Activated B cell treated with CpG ODN at 0.5 μM for 24 hours (primary cell): Measurements from ENCODE around the gene RAB17. TPM values are rescaled to one million over a fixed set of nuclear protein-coding genes. Genes with fewer than 3 reads are reported as not detected.

Experiments used
- ATAC-seq: fragments of 200-7000 bp; cut with Tn5 transposase; one replicate; pipeline ENCODE4 v1.10.0; 2021; ENCODE audit warnings: low read depth, mild to moderate bottlenecking, moderate library complexity
- CTCF ChIA-PET: fragments of 350-600 bp; sonication (Branson Sonifier 250); formaldehyde crosslinking; loops from one replicate; lab custom pipeline; 2021; ENCODE audit warnings: antibody characterized with exemption; lab: Charles Lee
- POLR2A ChIA-PET: fragments of 350-600 bp; sonication (Branson Sonifier 250); formaldehyde crosslinking; loops from one replicate; lab custom pipeline; 2021; ENCODE audit warnings: antibody characterized with exemption; lab: Charles Lee
- DNase-seq: peaks from one replicate; pipeline ENCODE4 v3.0.0; 2022
- H3K27ac Mint-ChIP-seq: one replicate; pipeline ENCODE4 v1.8.0; 2020; ENCODE audit warnings: mixed read lengths
- H3K27me3 Mint-ChIP-seq: one replicate; pipeline ENCODE4 v1.8.0; 2021; ENCODE audit warnings: mixed read lengths
- H3K36me3 Mint-ChIP-seq: one replicate; pipeline ENCODE4 v1.8.0; 2021; ENCODE audit warnings: low read depth, mixed read lengths
- H3K4me1 Mint-ChIP-seq: one replicate; pipeline ENCODE4 v1.8.0; 2021; ENCODE audit warnings: mixed read lengths
- H3K4me3 Mint-ChIP-seq: one replicate; pipeline ENCODE4 v1.8.0; 2020; ENCODE audit warnings: mild to moderate bottlenecking, mixed read lengths
- H3K9me3 Mint-ChIP-seq: one replicate; pipeline ENCODE4 v1.8.0; 2020; ENCODE audit warnings: mixed read lengths
- intact Hi-C: fragments of 100-400 bp; cut with micrococcal nuclease; formaldehyde crosslinking; loops from one replicate; pipeline ENCODE4 v1.15.1; 2024
- total RNA-seq: library from RNA; stranded (reverse); gene quantifications from 2 replicates; pipeline ENCODE4 v1.2.3, GENCODE V29; 2022
- TF ChIP-seq, protein P1 (sequence below): fragments of 200-600 bp; IDR thresholded peaks from one replicate; pipeline ENCODE4 v1.8.0; 2022; ENCODE audit warnings: antibody characterized with exemption, mild to moderate bottlenecking

The RAB17 gene
- total RNA-seq, 1 donor from 2014 or later: not detected

DNA sequence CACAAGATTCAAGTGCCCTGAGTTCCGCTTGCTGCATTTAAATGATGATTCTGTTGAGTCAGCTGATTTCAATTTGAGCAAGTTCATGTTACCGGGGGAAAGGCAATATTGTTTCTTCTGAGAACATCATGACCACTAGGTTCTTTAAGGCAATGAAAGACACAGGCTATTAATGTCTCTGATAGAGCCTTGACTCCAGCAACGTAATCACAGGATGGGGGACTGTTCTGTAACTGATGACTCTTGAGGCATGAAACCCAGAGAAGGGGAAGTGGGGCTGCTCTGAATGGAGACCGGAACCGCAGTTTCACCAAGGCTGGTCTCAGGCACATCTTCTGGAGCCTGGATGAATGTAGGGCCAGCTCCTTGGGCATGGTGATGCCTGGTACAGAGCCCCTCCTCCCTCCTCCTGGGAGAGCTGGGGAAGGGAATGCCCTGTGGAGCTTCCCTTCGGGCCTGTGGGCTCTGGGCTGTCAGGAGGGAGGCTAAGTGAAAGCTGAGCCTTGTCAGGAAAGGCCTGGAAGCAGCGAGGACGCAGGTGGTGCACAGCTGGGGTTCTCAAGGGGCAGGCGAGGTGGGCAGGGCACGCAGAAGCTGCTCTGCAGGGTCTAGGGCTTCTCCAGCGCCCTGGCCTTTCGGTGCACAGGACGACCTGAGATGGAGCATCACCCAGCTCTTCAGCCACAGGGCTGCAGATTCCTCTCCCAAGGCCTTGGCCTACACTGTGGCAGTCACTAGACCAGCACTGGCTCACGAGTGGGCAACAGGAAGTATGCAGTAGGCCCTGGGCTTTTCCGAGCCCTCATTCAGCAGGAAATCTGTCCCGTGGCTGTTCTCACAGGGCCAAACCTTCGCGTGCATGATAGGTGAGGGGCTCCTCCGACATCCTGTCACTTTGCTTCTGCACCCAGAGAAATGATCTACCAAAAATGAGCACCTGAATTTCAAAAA, 60.8 kb downstream of the RAB17 start:
- peak; percentile 71 for ATAC-seq
- ChIA-PET POLR2A (no interaction called here), CTCF (no interaction called here)
- DNase-seq: no peak
- Mint-ChIP-seq H3K27me3 (no peaks in the 10 kb centered on the region), H3K9me3 (no peaks in the 10 kb centered on the region), H3K36me3 (no peaks in the 10 kb centered on the region), H3K4me1 (peaks cover 6% of the 10 kb centered on the region), H3K4me3 (no peak overlapping the region), H3K27ac (no peak overlapping the region)
- TF ChIP-seq, protein P1, sequence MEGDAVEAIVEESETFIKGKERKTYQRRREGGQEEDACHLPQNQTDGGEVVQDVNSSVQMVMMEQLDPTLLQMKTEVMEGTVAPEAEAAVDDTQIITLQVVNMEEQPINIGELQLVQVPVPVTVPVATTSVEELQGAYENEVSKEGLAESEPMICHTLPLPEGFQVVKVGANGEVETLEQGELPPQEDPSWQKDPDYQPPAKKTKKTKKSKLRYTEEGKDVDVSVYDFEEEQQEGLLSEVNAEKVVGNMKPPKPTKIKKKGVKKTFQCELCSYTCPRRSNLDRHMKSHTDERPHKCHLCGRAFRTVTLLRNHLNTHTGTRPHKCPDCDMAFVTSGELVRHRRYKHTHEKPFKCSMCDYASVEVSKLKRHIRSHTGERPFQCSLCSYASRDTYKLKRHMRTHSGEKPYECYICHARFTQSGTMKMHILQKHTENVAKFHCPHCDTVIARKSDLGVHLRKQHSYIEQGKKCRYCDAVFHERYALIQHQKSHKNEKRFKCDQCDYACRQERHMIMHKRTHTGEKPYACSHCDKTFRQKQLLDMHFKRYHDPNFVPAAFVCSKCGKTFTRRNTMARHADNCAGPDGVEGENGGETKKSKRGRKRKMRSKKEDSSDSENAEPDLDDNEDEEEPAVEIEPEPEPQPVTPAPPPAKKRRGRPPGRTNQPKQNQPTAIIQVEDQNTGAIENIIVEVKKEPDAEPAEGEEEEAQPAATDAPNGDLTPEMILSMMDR: no peak
- intact Hi-C loops: no loop called here

GRCh38 chr2:237527766-237528165, 62.8 kb downstream of the RAB17 start:
- Mint-ChIP-seq H3K36me3 (no peaks in the 10 kb centered on the region), H3K4me3 (no peak overlapping the region), H3K27ac (no peak overlapping the region), H3K4me1 (peaks cover 6% of the 10 kb centered on the region), H3K9me3 (no peaks in the 10 kb centered on the region), H3K27me3 (no peaks in the 10 kb centered on the region)
- intact Hi-C loops: no loop called here
- CTCF ChIA-PET: no interaction called here
- DNase-seq: no peak
- ATAC-seq: no peak
- TF ChIP-seq, protein P1: no peak
- POLR2A ChIA-PET: no interaction called here

DNA sequence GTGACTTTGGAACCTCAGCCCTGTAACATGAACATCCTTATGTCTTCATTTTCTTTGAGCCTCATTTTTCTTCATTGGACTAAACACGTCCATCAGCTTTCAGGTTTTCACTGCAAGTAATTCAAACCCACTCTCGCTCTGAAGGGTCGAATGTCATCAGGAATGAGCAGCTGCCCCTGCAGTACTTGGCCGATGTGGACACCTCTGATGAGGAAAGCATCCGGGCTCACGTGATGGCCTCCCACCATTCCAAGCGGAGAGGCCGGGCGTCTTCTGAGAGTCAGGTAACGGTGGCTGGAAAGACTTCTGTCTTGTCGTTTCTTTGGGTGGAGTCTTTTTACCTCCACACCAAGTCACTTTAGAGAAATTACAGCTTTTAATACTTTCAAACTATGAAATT, 63.3 kb downstream of the RAB17 start:
- DNase-seq: no peak
- Mint-ChIP-seq H3K27me3 (no peaks in the 10 kb centered on the region), H3K9me3 (no peaks in the 10 kb centered on the region), H3K27ac (no peak overlapping the region), H3K4me3 (no peak overlapping the region), H3K4me1 (peaks cover 6% of the 10 kb centered on the region), H3K36me3 (no peaks in the 10 kb centered on the region)
- no peak for ATAC-seq
- ChIA-PET POLR2A (no interaction called here), CTCF (no interaction called here)
- intact Hi-C loops: no loop called here
- TF ChIP-seq, protein P1: no peak

GRCh38 chr2:237525559-237526157, 64.9 kb downstream of the RAB17 start:
- Mint-ChIP-seq H3K4me3 (no peak overlapping the region), H3K4me1 (peaks cover 6% of the 10 kb centered on the region), H3K27ac (no peak overlapping the region), H3K36me3 (no peaks in the 10 kb centered on the region), H3K9me3 (no peaks in the 10 kb centered on the region), H3K27me3 (no peaks in the 10 kb centered on the region)
- no peak for ATAC-seq
- CTCF ChIA-PET: no interaction called here
- POLR2A ChIA-PET: no interaction called here
- TF ChIP-seq, protein P1: no peak
- DNase-seq: no peak
- intact Hi-C loops: no loop called here

- no peak for ATAC-seq
These were observed 65.9 kb downstream of the RAB17 start for GRCh38 chr2:237524631-237525030.

More at GRCh38 chr2:237524631-237525030, 65.9 kb downstream of the RAB17 start:
- Mint-ChIP-seq H3K27me3 (no peaks in the 10 kb centered on the region), H3K36me3 (no peaks in the 10 kb centered on the region), H3K4me1 (peaks cover 6% of the 10 kb centered on the region), H3K9me3 (no peaks in the 10 kb centered on the region), H3K27ac (no peak overlapping the region), H3K4me3 (no peak overlapping the region)
- TF ChIP-seq, protein P1: no peak
- intact Hi-C loops: no loop called here
- DNase-seq: no peak
- POLR2A ChIA-PET: no interaction called here
- CTCF ChIA-PET: no interaction called here
